HepG2 (cell line): ENCODE data around the gene DHX16. TPM values are rescaled to one million over a fixed set of nuclear protein-coding genes. Genes with fewer than 3 reads are reported as not detected.

Experiments used
- ATAC-seq: fragments of 200-7000 bp; cut with Tn5 transposase; 3 replicates; pipeline ENCODE4 v1.9.1; 2020; ENCODE audit warnings: mild to moderate bottlenecking, moderate library complexity
- BruUV-seq: library from RNA; stranded (reverse); fragments of 400-500 nt; replicated peaks from 2 replicates; lab custom pipeline; 2021; lab: Mats Ljungman, UMichigan
- CTCF ChIA-PET: fragments of 300-600 bp; formaldehyde crosslinking; extraction: SDS; loops from one replicate; lab custom pipeline; 2021; ENCODE audit warnings: low total read pairs, inconsistent platforms, low intra/inter-chr PET ratio; lab: Yijun Ruan, JAX
- POLR2A ChIA-PET: fragments of 350-600 bp; sonication (Branson Sonifier 250); formaldehyde crosslinking; loops from one replicate; lab custom pipeline; 2020; ENCODE audit warnings: antibody characterized with exemption, inconsistent platforms; lab: Yijun Ruan, JAX
- DNase-seq: peaks from one replicate; pipeline ENCODE4 v3.0.0-alpha.2; 2015; ENCODE audit warnings: low spot score
- FAIRE-seq: peaks from 3 replicates; lab custom pipeline; 2011; peaks lifted over from hg19 to GRCh38; lab: Jason Lieb, UNC
- H2AFZ ChIP-seq: one replicate; pipeline ENCODE4 v1.6.1; 2011; ENCODE audit warnings: low read length, inconsistent platforms
- H3K27ac ChIP-seq: fragments of 300-600 bp; 3 replicates; pipeline ENCODE4 v1.8.0; 2011; ENCODE audit warnings: mixed run types, mild to moderate bottlenecking, mixed read lengths, low read length, inconsistent platforms; ENCODE audit not compliant: insufficient read depth; ENCODE audit errors: extremely low read length
- H3K27me3 ChIP-seq, 2 experiments: fragments of 200-600 bp in 1 of 2; 2 replicates in 1 of 2; 3 replicates in 1 of 2; pipeline versions ENCODE4 v1.6.0 to v1.8.0; 2011; ENCODE audit warnings: low read length in 2 of 2, mild to moderate bottlenecking in 2 of 2, moderate library complexity in 2 of 2, inconsistent platforms in 1 of 2; ENCODE audit not compliant: insufficient read depth in 2 of 2, control insufficient read depth in 1 of 2
- H3K36me3 ChIP-seq, 2 experiments: fragments of 200-600 bp in 1 of 2; replicated peaks in 1 of 2; 2 replicates in 1 of 2; 3 replicates in 1 of 2; pipeline versions ENCODE4 v1.5.1 to v1.8.0; 2011; ENCODE audit warnings: low read length in 2 of 2, inconsistent platforms in 1 of 2; ENCODE audit not compliant: insufficient read depth in 2 of 2, control insufficient read depth in 1 of 2
- H3K4me1 ChIP-seq: 2 replicates; pipeline ENCODE4 v1.5.1; 2012; ENCODE audit warnings: low read length, inconsistent platforms; ENCODE audit not compliant: insufficient read depth
- H3K4me2 ChIP-seq: 2 replicates; pipeline ENCODE4 v1.6.0; 2011; ENCODE audit warnings: low read depth, low read length, inconsistent platforms
- H3K4me3 ChIP-seq, 3 experiments: fragments of 200-600 bp in 1 of 3; sonication (generic), shearing (Covaris generic) in 1 of 3; replicated peaks in 1 of 3; 2 replicates each; pipeline ENCODE4 v1.5.1; 2011 to 2016; ENCODE audit warnings: low read length in 3 of 3, inconsistent platforms in 2 of 3, low read depth in 2 of 3, mild to moderate bottlenecking in 2 of 3, control low read depth in 1 of 3, mixed read lengths in 1 of 3; ENCODE audit not compliant: insufficient read depth in 1 of 3
- H3K79me2 ChIP-seq: one replicate; pipeline ENCODE4 v1.6.1; 2011; ENCODE audit warnings: low read length, inconsistent platforms; ENCODE audit not compliant: insufficient read depth
- H3K9ac ChIP-seq: 2 replicates; pipeline ENCODE4 v1.6.0; 2011; ENCODE audit warnings: mild to moderate bottlenecking, low read depth, low read length, inconsistent platforms; ENCODE audit not compliant: insufficient read depth
- H3K9me3 ChIP-seq: 2 replicates; pipeline ENCODE4 v1.5.1; 2012; ENCODE audit warnings: mild to moderate bottlenecking, low read length
- H4K20me1 ChIP-seq: 2 replicates; pipeline ENCODE4 v1.6.0; 2011; ENCODE audit warnings: inconsistent platforms, mild to moderate bottlenecking, low read length, moderate library complexity; ENCODE audit not compliant: insufficient read depth
- ARID3A ChIP-seq: IDR thresholded peaks from 2 replicates; pipeline ENCODE4 v1.6.1; 2012; ENCODE audit warnings: low read depth, low read length, improper control_type of control experiment
- FOSL2 ChIP-seq: sonication (generic); formaldehyde crosslinking; IDR thresholded peaks from 2 replicates; pipeline ENCODE4 v1.4.0; 2020; ENCODE audit warnings: missing genetic modification reagents
- HCFC1 ChIP-seq: fragments of 150-350 bp; IDR thresholded peaks from 2 replicates; pipeline ENCODE4 v1.6.1; 2014; ENCODE audit warnings: low read depth, low read length
- NONO ChIP-seq, 2 experiments: fragments of 450-650 bp in 1 of 2; sonication (generic) in 1 of 2; formaldehyde crosslinking in 1 of 2; IDR thresholded peaks in 1 of 2; conservative IDR thresholded peaks in 1 of 2; 2 replicates each; pipeline versions ENCODE4 v1.6.1 to v1.8.0; 2017 to 2022; ENCODE audit warnings: mild to moderate bottlenecking in 1 of 2, missing genetic modification reagents in 1 of 2, moderate library complexity in 1 of 2
- TBX3 ChIP-seq: fragments of 450-650 bp; IDR thresholded peaks from 2 replicates; pipeline ENCODE4 v1.6.1; 2017; ENCODE audit warnings: antibody characterized with exemption, mild to moderate bottlenecking, inconsistent platforms, borderline replicate concordance
- WIZ ChIP-seq: sonication (generic); formaldehyde crosslinking; IDR thresholded peaks from 2 replicates; pipeline ENCODE4 v1.5.1; 2020; ENCODE audit warnings: mild to moderate bottlenecking, missing genetic modification reagents
- ZMYM3 ChIP-seq: sonication (generic); formaldehyde crosslinking; IDR thresholded peaks from 2 replicates; pipeline ENCODE4 v1.5.1; 2020; ENCODE audit warnings: mild to moderate bottlenecking, missing genetic modification reagents
- ZNF431 ChIP-seq: sonication (generic); formaldehyde crosslinking; IDR thresholded peaks from 2 replicates; pipeline ENCODE4 v1.9.0; 2022; ENCODE audit warnings: missing genetic modification reagents, low read depth, mild to moderate bottlenecking, borderline replicate concordance
- ZNF547 ChIP-seq: sonication (generic); formaldehyde crosslinking; IDR thresholded peaks from 2 replicates; pipeline ENCODE4 v1.5.1; 2020; ENCODE audit warnings: mild to moderate bottlenecking, missing genetic modification reagents
- ZNF609 ChIP-seq: sonication (generic); formaldehyde crosslinking; IDR thresholded peaks from 2 replicates; pipeline ENCODE4 v1.4.0; 2020; ENCODE audit warnings: mild to moderate bottlenecking, missing genetic modification reagents, borderline replicate concordance
- WGBS: methylation state at CpG from one replicate; pipeline ENCODE4 v1.1.6; 2017; ENCODE audit warnings: low lambda C conversion rate; 5-methylcytosine and 5-hydroxymethylcytosine counted together
- in situ Hi-C: cut with HindIII; loops from 2 replicates; pipeline ENCODE4 v1.10.0; 2017; ENCODE audit warnings: low pct_unique_long_range_greater_than_20kb; ENCODE audit not compliant: extremely low pct_ligation_motif_present
- intact Hi-C: fragments of 100-400 bp; cut with micrococcal nuclease; formaldehyde crosslinking; loops from one replicate; pipeline ENCODE4 v1.10.0; 2022; ENCODE audit not compliant: unreplicated experiment
- polyA plus RNA-seq, 8 experiments: library from polyadenylated mRNA; depleted of rRNA in 3 of 8; stranded (reverse) in 7 of 8; unstranded in 1 of 8; fragments of >200 nt; fragmentation: Illumina TruSeq in 4 of 8; extraction: Trizol in 4 of 8; gene quantifications; 2 replicates each; pipeline versions ENCODE4 v1.2.1 to v1.2.3, GENCODE V29; 2011 to 2016; ENCODE audit warnings: low read depth in 4 of 8, missing spikeins in 1 of 8, mixed read lengths in 1 of 8; ENCODE audit not compliant: insufficient read depth in 1 of 8
- total RNA-seq, 5 experiments: library from RNA; depleted of rRNA; stranded (reverse); fragments of >200 nt; fragmentation: Illumina TruSeq; extraction: Trizol; gene quantifications; 2 replicates each; pipeline ENCODE4 v1.2.3, GENCODE V29; 2016; ENCODE audit warnings: low read depth in 1 of 5
- TF ChIP-seq, protein P1 (sequence below): sonication (generic); formaldehyde crosslinking; IDR thresholded peaks from 2 replicates; pipeline ENCODE4 v1.9.0; 2022; ENCODE audit warnings: low read depth, missing genetic modification reagents

DHX16 gene
- total and polyA plus RNA-seq, 2 of the 13 experiments (the other 11 are each of a cell fraction or from before 2014, with no cell fraction given), result 57.0 to 58.5 TPM

DNA sequence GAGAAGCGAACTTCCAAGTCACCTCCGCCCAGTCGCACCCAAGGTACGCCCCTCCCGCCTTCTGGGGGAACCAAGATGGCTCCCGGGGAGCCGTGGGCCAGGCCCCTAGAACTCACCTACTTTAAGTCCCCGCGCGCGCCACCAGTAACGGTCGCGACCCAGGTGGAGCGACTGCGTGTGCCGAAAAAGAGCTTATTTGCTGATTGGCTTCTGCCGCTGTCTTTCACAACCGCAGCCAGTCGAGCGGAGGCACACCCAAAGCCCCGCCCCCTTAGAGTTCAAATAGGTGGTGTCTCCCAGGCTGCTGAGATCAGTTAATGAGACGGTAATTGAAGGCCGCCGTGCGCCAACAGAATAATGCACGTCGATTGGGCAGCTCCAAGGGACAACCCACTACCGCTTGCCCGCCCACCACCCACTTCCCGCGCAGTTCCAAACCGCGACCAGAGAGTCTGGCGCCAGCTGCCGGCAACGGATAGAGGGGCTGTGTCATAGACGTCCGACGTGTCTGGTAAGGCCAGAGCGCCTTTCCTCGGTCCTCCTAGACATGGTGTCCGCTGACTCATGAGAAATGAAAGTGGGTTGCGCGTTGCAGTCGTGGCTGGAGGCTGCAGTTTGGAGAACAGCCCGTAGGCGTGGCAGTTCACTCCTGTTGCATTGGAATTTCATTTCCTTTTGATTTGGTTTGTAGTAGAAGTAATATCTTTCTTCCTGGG lies 44.5 kb upstream of the DHX16 start, which contains the start of gene MDC1:
Gene MDC1, minus strand, starts transcription at position 153 of the 716 bp plus-strand sequence. CDS start 2,106 bp downstream, outside the sequence.
- POLR2A ChIA-PET, result interaction anchor here (0.6 to 2.9 kb wide), 38 partner anchors 9 to 197 kb away, joined by 3 to 50 read pairs (median 6); partner anchors contain the start of genes ATAT1, DDR1, DHX16 and FLOT1
- Histone ChIP-seq H3K9me3 (no peaks in the 10 kb centered on the region), H3K36me3 (peaks cover 12 to 20% of the 10 kb centered on the region in 2 experiments), H4K20me1 (peaks cover 9% of the 10 kb centered on the region; the same call in 1 of the 2 replicates), H3K27me3 (no peaks in the 10 kb centered on the region; a peak in 1 of 5 replicates), H3K4me3 (peak within 1 kb of the TSS; percentile 68 to 84 (median 76)), H3K4me2 (peak within 1 kb of the TSS; percentile 96), H2AFZ (peak within 1 kb of the TSS; percentile 33), H3K9ac (peak within 1 kb of the TSS; percentile 89), H3K27ac (peak within 1 kb of the TSS; percentile 94), H3K4me1 (peaks cover 37% of the 10 kb centered on the region), H3K79me2 (peaks cover 29% of the 10 kb centered on the region)
- peak; percentile 92 for FAIRE-seq
- CTCF ChIA-PET, result no interaction called here
- peak; percentile 100 for DNase-seq
- ATAC-seq, result peak; percentile 88
- in situ Hi-C loops (no loop called here), intact Hi-C loops (loop anchor here (1.0 to 2.0 kb wide), 2 partner anchors 38 to 160 kb away; partner anchors contain the start of genes GNL1 and PRR3)
- WGBS, result 0% methylated on average over 39 of the region's 48 CpGs
- BruUV-seq, result no TSS peak
- TF ChIP-seq, protein P1, sequence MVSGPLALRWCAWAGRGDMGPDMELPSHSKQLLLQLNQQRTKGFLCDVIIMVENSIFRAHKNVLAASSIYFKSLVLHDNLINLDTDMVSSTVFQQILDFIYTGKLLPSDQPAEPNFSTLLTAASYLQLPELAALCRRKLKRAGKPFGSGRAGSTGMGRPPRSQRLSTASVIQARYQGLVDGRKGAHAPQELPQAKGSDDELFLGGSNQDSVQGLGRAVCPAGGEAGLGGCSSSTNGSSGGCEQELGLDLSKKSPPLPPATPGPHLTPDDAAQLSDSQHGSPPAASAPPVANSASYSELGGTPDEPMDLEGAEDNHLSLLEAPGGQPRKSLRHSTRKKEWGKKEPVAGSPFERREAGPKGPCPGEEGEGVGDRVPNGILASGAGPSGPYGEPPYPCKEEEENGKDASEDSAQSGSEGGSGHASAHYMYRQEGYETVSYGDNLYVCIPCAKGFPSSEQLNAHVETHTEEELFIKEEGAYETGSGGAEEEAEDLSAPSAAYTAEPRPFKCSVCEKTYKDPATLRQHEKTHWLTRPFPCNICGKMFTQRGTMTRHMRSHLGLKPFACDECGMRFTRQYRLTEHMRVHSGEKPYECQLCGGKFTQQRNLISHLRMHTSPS (CRISPR knock-in tag), result peak; percentile 4; the same call in 1 of the 2 replicates
- TF ChIP-seq WIZ (CRISPR knock-in tag) (peak; percentile 79), ZMYM3 (peak; percentile 78; the same call in 1 of the 2 replicates), ZNF609 (CRISPR knock-in tag) (peak; percentile 85), TBX3 (peak; percentile 93), ZNF547 (CRISPR knock-in tag) (peak; percentile 79; the same call in 1 of the 2 replicates), FOSL2 (CRISPR knock-in tag) (peak; percentile 95), NONO (IDR thresholded peaks at IDR 0.05) (no peak), NONO (CRISPR knock-in tag; conservative IDR thresholded peaks at IDR 0.05) (peak; percentile 99), ARID3A (peak; percentile 95), HCFC1 (peak; percentile 74), ZNF431 (CRISPR knock-in tag) (peak; percentile 77; the same call in 1 of the 2 replicates)
